MM.1S (cell line): ENCODE data around the gene CHCHD10.

Experiments
- DNase-seq: peaks from one replicate; pipeline ENCODE4 v3.0.0-alpha.2; 2015
- H2AFZ ChIP-seq: fragments of 300-600 bp; sonication (generic); 2 replicates; pipeline ENCODE4 v1.6.0; 2016; ENCODE audit warnings: antibody characterized with exemption, low read length
- H3F3A ChIP-seq: fragments of 300-600 bp; sonication (generic); 2 replicates; pipeline ENCODE4 v1.6.1; 2016; ENCODE audit warnings: mild to moderate bottlenecking, antibody characterized with exemption, low read length, moderate library complexity, mixed read lengths; ENCODE audit not compliant: insufficient read depth
- H3K27ac ChIP-seq: fragments of 300-600 bp; sonication (generic); 2 replicates; pipeline ENCODE4 v1.5.1; 2016; ENCODE audit warnings: mild to moderate bottlenecking, low read length
- H3K27me3 ChIP-seq: fragments of 300-600 bp; sonication (generic); replicated peaks from 2 replicates; pipeline ENCODE4 v1.6.0; 2016; ENCODE audit warnings: low read length; ENCODE audit not compliant: insufficient read depth
- H3K36me3 ChIP-seq: fragments of 300-600 bp; sonication (generic); replicated peaks from 2 replicates; pipeline ENCODE4 v1.6.1; 2016; ENCODE audit warnings: mild to moderate bottlenecking, low read length, mixed read lengths; ENCODE audit not compliant: insufficient read depth
- H3K4me1 ChIP-seq: fragments of 300-600 bp; sonication (generic); 2 replicates; pipeline ENCODE4 v1.6.1; 2016; ENCODE audit warnings: low read length, mixed read lengths
- H3K4me2 ChIP-seq: fragments of 300-600 bp; sonication (generic); 2 replicates; pipeline ENCODE4 v1.6.0; 2016; ENCODE audit warnings: low read depth, low read length
- H3K4me3 ChIP-seq: fragments of 300-600 bp; sonication (generic); 2 replicates; pipeline ENCODE4 v1.5.1; 2016; ENCODE audit warnings: low read length, mixed read lengths
- H3K79me2 ChIP-seq: fragments of 300-600 bp; sonication (generic); 2 replicates; pipeline ENCODE4 v1.6.1; 2016; ENCODE audit warnings: mixed run types, low read length, mixed read lengths
- H3K9ac ChIP-seq: fragments of 300-600 bp; sonication (generic); 2 replicates; pipeline ENCODE4 v1.6.1; 2016; ENCODE audit warnings: low read length, mixed read lengths
- H3K9me2 ChIP-seq: fragments of 300-600 bp; sonication (generic); replicated peaks from 2 replicates; pipeline ENCODE4 v1.6.1; 2016; ENCODE audit warnings: mild to moderate bottlenecking, low read length, mixed read lengths; ENCODE audit not compliant: insufficient read depth
- H3K9me3 ChIP-seq: fragments of 300-600 bp; sonication (generic); replicated peaks from 2 replicates; pipeline ENCODE4 v1.6.1; 2016; ENCODE audit warnings: mild to moderate bottlenecking, low read length, mixed read lengths; ENCODE audit not compliant: insufficient read depth
- H4K20me1 ChIP-seq: fragments of 300-600 bp; sonication (generic); 2 replicates; pipeline ENCODE4 v1.6.1; 2016; ENCODE audit warnings: mild to moderate bottlenecking, low read length, moderate library complexity, mixed read lengths; ENCODE audit not compliant: insufficient read depth
- EZH2 ChIP-seq: fragments of 300-600 bp; sonication (generic); optimal IDR thresholded peaks from 2 replicates; pipeline ENCODE3; 2017; ENCODE audit warnings: low read depth, mild to moderate bottlenecking, antibody characterized with exemption, low read length, mixed read lengths
- EZH2phosphoT487 ChIP-seq: fragments of 300-600 bp; sonication (generic); IDR thresholded peaks from 2 replicates; pipeline ENCODE4 v1.6.1; 2018; ENCODE audit warnings: antibody characterized with exemption, low read length
- TF ChIP-seq, protein P1 (sequence below): fragments of 300-600 bp; sonication (generic); IDR thresholded peaks from 2 replicates; pipeline ENCODE4 v1.5.1; 2016; ENCODE audit warnings: antibody characterized with exemption, low read length, mixed read lengths

CHCHD10 gene

DNA sequence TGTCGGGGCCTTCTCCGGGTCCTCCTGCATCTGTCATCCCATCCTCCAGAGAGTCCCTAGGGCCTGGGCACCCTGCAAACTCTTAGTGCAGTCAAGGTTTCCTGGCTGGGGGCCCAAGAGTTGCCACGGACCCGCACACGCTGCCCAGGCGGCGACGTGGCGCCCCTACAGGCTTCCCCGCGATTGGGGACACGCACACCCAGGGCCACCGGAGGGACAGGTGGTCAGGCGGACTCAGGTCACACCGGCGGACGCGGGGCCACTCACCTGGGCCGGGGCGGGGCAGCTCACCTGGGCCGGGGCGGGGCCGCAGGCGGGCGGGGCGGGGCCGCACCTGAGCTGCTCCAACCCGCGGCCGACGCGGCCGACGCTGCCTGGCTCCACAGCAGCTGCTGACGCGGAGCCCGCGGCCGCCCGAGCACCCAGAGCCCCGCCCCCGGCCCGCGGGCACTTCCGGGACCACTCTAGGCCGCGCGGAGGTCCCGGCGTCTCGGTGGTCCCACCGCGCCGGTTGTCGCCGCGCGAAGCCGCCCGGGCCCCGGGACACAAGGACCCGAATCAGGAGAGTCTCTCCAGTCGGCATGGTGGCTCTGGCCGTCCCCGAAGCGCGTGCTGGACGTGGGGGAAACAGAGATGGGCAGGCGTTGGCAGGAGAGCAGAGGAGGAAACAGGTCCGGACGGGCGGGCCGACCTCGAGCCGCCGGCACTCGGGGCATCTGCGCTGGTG is 16.9 kb downstream of the CHCHD10 start, which contains the start of gene ZNF70:
TSS of gene ZNF70 (minus strand) at position 399 of the 727 bp plus-strand sequence. CDS start 5,972 bp downstream, outside the sequence.
- Histone ChIP-seq H3K36me3 (no peaks in the 10 kb centered on the region), H3K9me3 (no peaks in the 10 kb centered on the region), H3K4me3 (peak within 1 kb of the TSS; percentile 79), H3K79me2 (no peaks in the 10 kb centered on the region), H3K4me1 (peaks cover 5% of the 10 kb centered on the region; the same call in 1 of the 2 replicates), H4K20me1 (no peaks in the 10 kb centered on the region), H3K27ac (peak within 1 kb of the TSS; percentile 64), H3K4me2 (peak within 1 kb of the TSS; percentile 98), H3F3A (peaks cover 3% of the 10 kb centered on the region; the same call in 1 of the 2 replicates), H3K9ac (peak within 1 kb of the TSS; percentile 80), H2AFZ (peak within 1 kb of the TSS; percentile 93), H3K9me2 (no peaks in the 10 kb centered on the region), H3K27me3 (no peaks in the 10 kb centered on the region)
- TF ChIP-seq EZH2phosphoT487 = no peak
- no peak for TF ChIP-seq EZH2
- TF ChIP-seq, protein P1, sequence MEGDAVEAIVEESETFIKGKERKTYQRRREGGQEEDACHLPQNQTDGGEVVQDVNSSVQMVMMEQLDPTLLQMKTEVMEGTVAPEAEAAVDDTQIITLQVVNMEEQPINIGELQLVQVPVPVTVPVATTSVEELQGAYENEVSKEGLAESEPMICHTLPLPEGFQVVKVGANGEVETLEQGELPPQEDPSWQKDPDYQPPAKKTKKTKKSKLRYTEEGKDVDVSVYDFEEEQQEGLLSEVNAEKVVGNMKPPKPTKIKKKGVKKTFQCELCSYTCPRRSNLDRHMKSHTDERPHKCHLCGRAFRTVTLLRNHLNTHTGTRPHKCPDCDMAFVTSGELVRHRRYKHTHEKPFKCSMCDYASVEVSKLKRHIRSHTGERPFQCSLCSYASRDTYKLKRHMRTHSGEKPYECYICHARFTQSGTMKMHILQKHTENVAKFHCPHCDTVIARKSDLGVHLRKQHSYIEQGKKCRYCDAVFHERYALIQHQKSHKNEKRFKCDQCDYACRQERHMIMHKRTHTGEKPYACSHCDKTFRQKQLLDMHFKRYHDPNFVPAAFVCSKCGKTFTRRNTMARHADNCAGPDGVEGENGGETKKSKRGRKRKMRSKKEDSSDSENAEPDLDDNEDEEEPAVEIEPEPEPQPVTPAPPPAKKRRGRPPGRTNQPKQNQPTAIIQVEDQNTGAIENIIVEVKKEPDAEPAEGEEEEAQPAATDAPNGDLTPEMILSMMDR = peak; percentile 22; the same call in 1 of the 2 replicates
- DNase-seq = peak; percentile 95

DNA sequence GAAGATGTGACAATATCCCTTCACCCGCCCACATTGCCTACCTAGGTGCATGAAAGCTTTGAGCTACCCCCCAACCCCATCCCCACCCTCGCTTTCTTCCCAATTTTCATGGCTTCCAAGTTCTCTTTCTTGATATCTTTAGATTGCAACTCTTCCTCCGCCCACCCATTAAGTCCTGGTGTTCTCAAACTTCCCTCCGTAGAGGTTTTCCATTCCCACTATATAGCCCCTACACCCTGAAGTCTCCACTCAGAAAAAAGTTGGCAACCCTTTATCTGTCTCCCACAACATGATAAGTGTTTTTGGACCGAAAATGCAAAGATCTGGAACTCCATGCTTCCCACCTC is 17.4 kb downstream of the CHCHD10 start:
- Histone ChIP-seq H3K27me3 (no peaks in the 10 kb centered on the region), H3K9me2 (no peaks in the 10 kb centered on the region), H3K9ac (peak overlapping the region; percentile 60; the same call in 1 of the 2 replicates), H3K27ac (no peak overlapping the region), H3K79me2 (no peaks in the 10 kb centered on the region), H3K4me2 (peak overlapping the region; percentile 98), H4K20me1 (no peaks in the 10 kb centered on the region), H3K4me1 (peaks cover 5% of the 10 kb centered on the region; the same call in 1 of the 2 replicates), H3K4me3 (peak overlapping the region; percentile 74), H2AFZ (peak overlapping the region; percentile 93), H3K9me3 (no peaks in the 10 kb centered on the region), H3F3A (peaks cover 3% of the 10 kb centered on the region; the same call in 1 of the 2 replicates), H3K36me3 (no peaks in the 10 kb centered on the region)
- TF ChIP-seq, protein P1 = no peak
- TF ChIP-seq EZH2phosphoT487 (no peak), EZH2 (no peak)
- no peak for DNase-seq

DNA sequence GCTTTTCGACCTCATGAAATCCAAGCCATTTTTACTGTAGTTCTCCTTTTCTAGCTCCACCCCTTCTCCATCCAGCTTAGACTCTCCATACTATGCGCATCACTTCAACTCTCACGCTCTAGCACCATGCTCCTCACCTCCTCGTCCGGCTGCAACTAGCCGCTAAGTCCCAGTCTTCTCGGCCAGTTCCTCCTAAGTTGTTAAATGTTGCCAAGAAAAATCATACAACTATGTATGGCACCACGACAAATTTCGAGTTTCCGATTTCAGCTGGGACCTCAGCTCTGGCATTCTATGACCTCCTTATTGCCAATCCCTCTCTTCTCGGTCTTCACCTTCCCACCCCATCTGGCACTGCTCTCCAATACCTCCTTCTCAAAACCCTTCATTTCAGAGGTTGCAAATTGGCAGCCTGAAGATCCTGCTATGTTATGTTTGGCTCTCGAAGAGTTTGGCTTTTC is 17.9 kb downstream of the CHCHD10 start:
- H3K4me3 ChIP-seq = no peak overlapping the region
- no peak overlapping the region for H2AFZ ChIP-seq
- 0 out of 2 replicates have a peak, but pooled peaks cover 3% of the 10 kb centered on the region for H3F3A ChIP-seq
- no peaks in the 10 kb centered on the region for H4K20me1 ChIP-seq
- no peak overlapping the region for H3K4me2 ChIP-seq
- H3K9me3 ChIP-seq = no peaks in the 10 kb centered on the region
- H3K27ac ChIP-seq = no peak overlapping the region
- TF ChIP-seq EZH2phosphoT487 (no peak), EZH2 (no peak)
- TF ChIP-seq, protein P1 = no peak
- H3K9me2 ChIP-seq = no peaks in the 10 kb centered on the region
- no peaks in the 10 kb centered on the region for H3K79me2 ChIP-seq
- H3K4me1 ChIP-seq = peaks cover 5% of the 10 kb centered on the region; the same call in 1 of the 2 replicates
- no peak for DNase-seq
- H3K9ac ChIP-seq = no peak overlapping the region
- no peaks in the 10 kb centered on the region for H3K36me3 ChIP-seq
- no peaks in the 10 kb centered on the region for H3K27me3 ChIP-seq
